C4-2B (cell line): ENCODE data around the gene SNED1.

ENCODE experiments used
- CTCF ChIP-seq: fragments of 450-650 bp; conservative IDR thresholded peaks from 2 replicates; pipeline ENCODE4 v1.5.1; 2017; ENCODE audit warnings: mild to moderate bottlenecking
- ZFX ChIP-seq: fragments of 450-650 bp; IDR thresholded peaks from 2 replicates; pipeline ENCODE4 v1.6.1; 2017

- no peak for TF ChIP-seq CTCF
- no peak for TF ChIP-seq ZFX
These were observed 45.7 kb upstream of the SNED1 start for GRCh38 chr2:240952496-240953246.
